Activated CD8-positive, alpha-beta memory T cell treated with anti-CD3 and anti-CD28 coated beads for 24 hours (primary cell): ENCODE measurements around the gene TEAD1.
"Not testable (repeated sequence)": the region's sequence is repeated elsewhere in the genome, so short reads cannot be mapped to it uniquely, and the experiment has no call there.

Source experiments
- DNase-seq: peaks from one replicate; pipeline ENCODE4 v3.0.0-alpha.2; 2020

The TEAD1 gene

GRCh38 chr11:12876988-12877387 lies 202.8 kb downstream of the TEAD1 start:
- DNase-seq, result no peak

- DNase-seq, result not testable (repeated sequence)
Observed at GRCh38 chr11:12877508-12877907, 203.3 kb downstream of the TEAD1 start.

- DNase-seq, result no peak
Observed at GRCh38 chr11:12880327-12880726, 206.1 kb downstream of the TEAD1 start.

GRCh38 chr11:12882670-12883069 lies 208.4 kb downstream of the TEAD1 start:
- DNase-seq, result no peak

- no peak for DNase-seq
Observed at GRCh38 chr11:12884751-12885318, 210.6 kb downstream of the TEAD1 start.

- no peak for DNase-seq
Observed at GRCh38 chr11:12885717-12886239, 211.6 kb downstream of the TEAD1 start.

- DNase-seq, result no peak
Observed at GRCh38 chr11:12886508-12886907, 212.3 kb downstream of the TEAD1 start.

- DNase-seq, result peak; percentile 81
Observed at GRCh38 chr11:12888525-12889158, 214.4 kb downstream of the TEAD1 start.

GRCh38 chr11:12889243-12889642 lies 215.0 kb downstream of the TEAD1 start:
- DNase-seq, result no peak

- DNase-seq, result no peak
Observed at GRCh38 chr11:12890476-12890875, 216.3 kb downstream of the TEAD1 start.

GRCh38 chr11:12893787-12894672 lies 219.8 kb downstream of the TEAD1 start:
- peak; percentile 72 for DNase-seq

GRCh38 chr11:12897390-12897789 lies 223.2 kb downstream of the TEAD1 start:
- DNase-seq, result no peak

- DNase-seq, result no peak
Observed at GRCh38 chr11:12897867-12898266, 223.6 kb downstream of the TEAD1 start.

GRCh38 chr11:12900496-12900895 lies 226.3 kb downstream of the TEAD1 start:
- no peak for DNase-seq

- DNase-seq, result no peak
Observed at GRCh38 chr11:12901272-12901671, 227.1 kb downstream of the TEAD1 start.

GRCh38 chr11:12901874-12902481 lies 227.8 kb downstream of the TEAD1 start:
- no peak for DNase-seq

- DNase-seq, result no peak
Observed at GRCh38 chr11:12902791-12903486, 228.7 kb downstream of the TEAD1 start.

GRCh38 chr11:12905435-12905834 lies 231.2 kb downstream of the TEAD1 start:
- no peak for DNase-seq

GRCh38 chr11:12906501-12906900 lies 232.3 kb downstream of the TEAD1 start:
- no peak for DNase-seq

GRCh38 chr11:12909879-12910278 lies 235.7 kb downstream of the TEAD1 start:
- no peak for DNase-seq

- no peak for DNase-seq
Observed at GRCh38 chr11:12914400-12914912, 240.2 kb downstream of the TEAD1 start.

GRCh38 chr11:12915093-12915492 lies 240.9 kb downstream of the TEAD1 start:
- no peak for DNase-seq
